OCI-LY7 (cell line): ENCODE results near the gene PSMA6. TPM values are rescaled to one million over a fixed set of nuclear protein-coding genes. Genes with fewer than 3 reads are reported as not detected.

Source experiments
- BruUV-seq: library from RNA; stranded (reverse); fragments of 400-500 nt; replicated peaks from 2 replicates; lab custom pipeline; 2021; lab: Mats Ljungman, UMichigan
- CTCF ChIA-PET: fragments of 300-600 bp; sonication (Branson Sonifier 250); formaldehyde crosslinking; loops from one replicate; lab custom pipeline; 2022; ENCODE audit warnings: antibody characterized with exemption; ENCODE audit not compliant: unreplicated experiment; lab: Charles Lee
- POLR2A ChIA-PET: fragments of 300-600 bp; sonication (Branson Sonifier 250); formaldehyde crosslinking; loops from one replicate; lab custom pipeline; 2022; ENCODE audit warnings: antibody characterized with exemption; lab: Charles Lee
- DNase-seq: peaks from one replicate; pipeline ENCODE4 v3.0.0-alpha.2; 2015; ENCODE audit warnings: low spot score
- H2AFZ ChIP-seq: fragments of 200-600 bp; sonication (generic), shearing (Covaris generic); 2 replicates; pipeline ENCODE4 v1.6.1; 2014; ENCODE audit warnings: mild to moderate bottlenecking, antibody characterized with exemption, low read length, moderate library complexity
- H3K27ac ChIP-seq: fragments of 200-600 bp; sonication (generic); 2 replicates; pipeline ENCODE4 v1.5.1; 2014; ENCODE audit warnings: mixed run types, low read depth, mild to moderate bottlenecking, moderate library complexity, low read length, inconsistent platforms; ENCODE audit not compliant: poor library complexity, severe bottlenecking
- H3K36me3 ChIP-seq: fragments of 200-600 bp; sonication (generic); 2 replicates; pipeline ENCODE4 v1.6.1; 2014; ENCODE audit warnings: mild to moderate bottlenecking, antibody characterized with exemption, low read length, moderate library complexity, mixed read lengths; ENCODE audit not compliant: insufficient read depth
- H3K4me1 ChIP-seq: fragments of 200-600 bp; sonication (generic); 2 replicates; pipeline ENCODE4 v1.5.1; 2014; ENCODE audit warnings: mild to moderate bottlenecking, low read length; ENCODE audit not compliant: insufficient read depth, poor library complexity, severe bottlenecking
- H3K4me2 ChIP-seq: fragments of 200-600 bp; sonication (generic); 2 replicates; pipeline ENCODE4 v1.6.1; 2014; ENCODE audit warnings: mild to moderate bottlenecking, low read length
- H3K4me3 ChIP-seq: fragments of 200-600 bp; sonication (generic); 2 replicates; pipeline ENCODE4 v1.5.1; 2014; ENCODE audit warnings: mild to moderate bottlenecking, low read depth, low read length; ENCODE audit not compliant: poor library complexity, severe bottlenecking
- H3K79me2 ChIP-seq: fragments of 200-600 bp; sonication (generic); 2 replicates; pipeline ENCODE4 v1.6.1; 2016; ENCODE audit warnings: low read depth, mild to moderate bottlenecking, low read length, moderate library complexity, mixed read lengths; ENCODE audit not compliant: insufficient read depth
- H3K9me2 ChIP-seq: fragments of 200-600 bp; sonication (generic); 2 replicates; pipeline ENCODE4 v1.6.1; 2016; ENCODE audit warnings: mild to moderate bottlenecking, low read length, mixed read lengths; ENCODE audit not compliant: insufficient read depth
- H3K9me3 ChIP-seq: fragments of 200-600 bp; sonication (generic); 2 replicates; pipeline ENCODE4 v1.6.1; 2014; ENCODE audit warnings: mild to moderate bottlenecking, mixed run types, low read length, mixed read lengths
- H4K20me1 ChIP-seq: fragments of 200-600 bp; sonication (generic); 2 replicates; pipeline ENCODE4 v1.6.1; 2014; ENCODE audit warnings: mild to moderate bottlenecking, antibody characterized with exemption, low read length, moderate library complexity, mixed read lengths; ENCODE audit not compliant: insufficient read depth
- EZH2phosphoT487 ChIP-seq: fragments of 200-600 bp; sonication (generic); IDR thresholded peaks from 2 replicates; pipeline ENCODE4 v1.6.1; 2018; ENCODE audit warnings: low read depth, borderline replicate concordance, mild to moderate bottlenecking, mixed run types, antibody characterized with exemption, low read length, moderate library complexity, mixed read lengths
- intact Hi-C: fragments of 100-400 bp; cut with micrococcal nuclease; formaldehyde crosslinking; loops from one replicate; pipeline ENCODE4 v1.10.0; 2022; ENCODE audit not compliant: unreplicated experiment
- total RNA-seq, 2 experiments: library from RNA; depleted of rRNA in 1 of 2; stranded (reverse); fragments of >200 nt in 1 of 2; shearing (Covaris generic) in 1 of 2; gene quantifications; 2 replicates each; pipeline ENCODE4 v1.2.3, GENCODE V29; 2014 to 2022
- TF ChIP-seq, protein P1 (sequence below): fragments of 200-600 bp; sonication (generic); conservative IDR thresholded peaks from 2 replicates; pipeline ENCODE4 v1.5.1; 2014; ENCODE audit warnings: mild to moderate bottlenecking, antibody characterized with exemption, low read length, moderate library complexity, mixed read lengths

Gene PSMA6
- total RNA-seq, 2 experiments from 2014 or later = 216 to 267 TPM

DNA sequence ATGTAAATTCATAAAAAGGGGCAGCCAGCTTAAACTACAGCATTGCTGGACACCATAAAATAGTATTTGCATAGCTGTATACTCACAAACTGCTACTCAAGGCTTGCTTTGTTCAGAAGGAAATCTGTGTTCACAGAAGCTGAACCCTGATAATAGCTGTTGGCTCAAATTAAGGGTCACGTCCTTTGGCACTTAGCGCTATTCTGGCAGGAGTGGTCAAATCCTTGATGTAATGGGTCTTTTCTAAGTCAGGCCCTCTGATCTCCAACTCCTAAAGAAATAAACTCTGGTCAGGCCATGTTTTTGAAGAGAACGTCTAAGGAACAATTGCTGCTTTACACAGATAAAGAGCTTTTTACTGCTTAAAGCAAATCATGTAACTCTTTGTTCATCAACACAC, 12.8 kb upstream of the PSMA6 start:
- no peak for DNase-seq
- Histone ChIP-seq H3K27ac (no peak overlapping the region), H3K4me3 (no peak overlapping the region), H3K4me2 (no peak overlapping the region), H3K9me2 (no peaks in the 10 kb centered on the region), H3K79me2 (no peaks in the 10 kb centered on the region), H2AFZ (no peak overlapping the region), H4K20me1 (no peaks in the 10 kb centered on the region), H3K4me1 (peaks cover 21% of the 10 kb centered on the region), H3K9me3 (no peaks in the 10 kb centered on the region), H3K36me3 (peaks cover 50% of the 10 kb centered on the region)
- POLR2A ChIA-PET = interaction anchor here (1.9 kb wide), 1 partner anchor 15 kb away, joined by 6 read pairs; no protein-coding TSS in a partner anchor
- no peak for TF ChIP-seq EZH2phosphoT487
- TF ChIP-seq, protein P1, sequence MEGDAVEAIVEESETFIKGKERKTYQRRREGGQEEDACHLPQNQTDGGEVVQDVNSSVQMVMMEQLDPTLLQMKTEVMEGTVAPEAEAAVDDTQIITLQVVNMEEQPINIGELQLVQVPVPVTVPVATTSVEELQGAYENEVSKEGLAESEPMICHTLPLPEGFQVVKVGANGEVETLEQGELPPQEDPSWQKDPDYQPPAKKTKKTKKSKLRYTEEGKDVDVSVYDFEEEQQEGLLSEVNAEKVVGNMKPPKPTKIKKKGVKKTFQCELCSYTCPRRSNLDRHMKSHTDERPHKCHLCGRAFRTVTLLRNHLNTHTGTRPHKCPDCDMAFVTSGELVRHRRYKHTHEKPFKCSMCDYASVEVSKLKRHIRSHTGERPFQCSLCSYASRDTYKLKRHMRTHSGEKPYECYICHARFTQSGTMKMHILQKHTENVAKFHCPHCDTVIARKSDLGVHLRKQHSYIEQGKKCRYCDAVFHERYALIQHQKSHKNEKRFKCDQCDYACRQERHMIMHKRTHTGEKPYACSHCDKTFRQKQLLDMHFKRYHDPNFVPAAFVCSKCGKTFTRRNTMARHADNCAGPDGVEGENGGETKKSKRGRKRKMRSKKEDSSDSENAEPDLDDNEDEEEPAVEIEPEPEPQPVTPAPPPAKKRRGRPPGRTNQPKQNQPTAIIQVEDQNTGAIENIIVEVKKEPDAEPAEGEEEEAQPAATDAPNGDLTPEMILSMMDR = no peak
- CTCF ChIA-PET = no interaction called here
- BruUV-seq = no TSS peak
- intact Hi-C loops = no loop called here

DNA sequence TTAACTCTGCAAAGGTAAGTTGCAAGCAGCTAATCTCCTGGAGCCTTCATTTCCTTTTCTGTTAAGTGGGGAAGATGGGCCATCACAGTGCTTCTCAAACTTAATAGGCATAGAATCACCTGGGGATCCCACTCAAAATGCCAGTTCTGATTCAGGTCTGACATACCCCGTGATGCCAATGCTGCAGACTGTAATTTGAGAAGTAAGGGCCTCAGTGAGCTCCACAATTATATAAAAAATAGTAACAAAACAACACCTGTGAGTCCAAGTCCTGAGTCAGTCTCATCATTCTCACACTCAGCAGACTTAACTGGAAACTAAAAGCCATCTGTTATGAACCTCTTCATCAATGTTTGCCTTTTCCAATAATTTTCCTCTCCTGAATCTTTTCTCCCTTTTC, 10.8 kb upstream of the PSMA6 start:
- no peak for TF ChIP-seq EZH2phosphoT487
- TF ChIP-seq, protein P1 = no peak
- H3K4me2 ChIP-seq = peak overlapping the region; percentile 46
- no peak overlapping the region for H3K4me3 ChIP-seq
- no peaks in the 10 kb centered on the region for H4K20me1 ChIP-seq
- H3K79me2 ChIP-seq = no peaks in the 10 kb centered on the region
- no peaks in the 10 kb centered on the region; the same call in 1 of the 2 replicates for H3K9me3 ChIP-seq
- intact Hi-C loops = loop anchor here (10.0 kb wide), 1 partner anchor 407 kb away; the partner anchor contains the start of gene BAZ1A
- H3K36me3 ChIP-seq = peaks cover 32% of the 10 kb centered on the region
- no peak overlapping the region for H2AFZ ChIP-seq
- CTCF ChIA-PET = no interaction called here
- peaks cover 41% of the 10 kb centered on the region for H3K4me1 ChIP-seq
- peak; percentile 46 for DNase-seq
- no peaks in the 10 kb centered on the region for H3K9me2 ChIP-seq
- POLR2A ChIA-PET = interaction anchor here (0.7 to 1.2 kb wide), 9 partner anchors 11 to 160 kb away, joined by 3 to 6 read pairs (median 3); partner anchors contain the start of genes NFKBIA, PPP2R3C and PSMA6
- no TSS peak for BruUV-seq
- H3K27ac ChIP-seq = peak overlapping the region; percentile 13

DNA sequence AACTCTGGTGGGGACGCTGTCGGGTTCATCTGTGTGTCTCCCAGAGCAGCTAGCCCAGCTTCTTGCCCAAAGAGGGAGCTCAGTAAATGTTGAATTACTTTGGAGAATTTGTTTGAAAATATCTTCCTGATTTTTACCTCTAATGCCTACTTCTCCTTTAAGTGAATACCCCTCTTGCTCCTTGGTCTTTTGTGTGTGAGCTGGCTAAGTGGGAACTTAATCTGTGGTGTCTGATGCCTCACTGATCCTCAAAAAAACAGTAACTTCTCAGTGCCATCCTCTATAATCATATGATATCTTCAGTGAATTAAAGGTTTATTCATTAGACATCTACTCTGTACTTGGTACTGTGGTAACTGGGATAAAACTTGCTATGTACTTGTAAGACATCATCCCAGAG, 7.7 kb upstream of the PSMA6 start:
- ChIA-PET POLR2A (interaction anchor here (0.5 to 2.2 kb wide), 8 partner anchors 7 to 384 kb away, joined by 3 to 16 read pairs (median 3); partner anchors contain the start of gene PSMA6), CTCF (no interaction called here)
- DNase-seq = no peak
- peak overlapping the region; percentile 59 for H3K4me3 ChIP-seq
- TF ChIP-seq EZH2phosphoT487 = no peak
- TF ChIP-seq, protein P1 = no peak
- H3K9me2 ChIP-seq = no peaks in the 10 kb centered on the region
- peak overlapping the region; percentile 46; the same call in 1 of the 2 replicates for H2AFZ ChIP-seq
- no peaks in the 10 kb centered on the region for H3K79me2 ChIP-seq
- intact Hi-C loops = loop anchor here (2.0 to 10.0 kb wide), 2 partner anchors 120 to 410 kb away; partner anchors contain the start of genes BAZ1A and NFKBIA
- peak overlapping the region; percentile 99 for H3K27ac ChIP-seq
- BruUV-seq = no TSS peak
- peak overlapping the region; percentile 85 for H3K4me2 ChIP-seq
- H4K20me1 ChIP-seq = no peaks in the 10 kb centered on the region
- no peaks in the 10 kb centered on the region; the same call in 1 of the 2 replicates for H3K9me3 ChIP-seq
- H3K4me1 ChIP-seq = peaks cover 72% of the 10 kb centered on the region
- peaks cover 19% of the 10 kb centered on the region for H3K36me3 ChIP-seq
